ENCODE data around the gene TMED7.

GRCh38 chr5:115565233-115565632, 60.6 kb downstream of the TMED7 start:
- TF ChIP-seq CTCF (IDR thresholded peaks at IDR 0.05) (no peak), POLR2A (IDR thresholded peaks at IDR 0.05) (no peak)
